H1 (cell line): Measurements from ENCODE around the gene GJB6. TPM values are rescaled to one million over a fixed set of nuclear protein-coding genes. Genes with fewer than 3 reads are reported as not detected.

Experiments used
- CTCF ChIA-PET: fragments of 300-600 bp; sonication (Branson Sonifier 250); formaldehyde crosslinking; loops from one replicate; lab custom pipeline; 2021; ENCODE audit not compliant: partially characterized antibody; lab: Charles Lee
- POLR2A ChIA-PET: fragments of 300-600 bp; sonication (Branson Sonifier 250); formaldehyde crosslinking; loops from one replicate; lab custom pipeline; 2021; ENCODE audit warnings: inconsistent platforms; ENCODE audit not compliant: partially characterized antibody; lab: Charles Lee
- DNase-seq, 2 experiments: peaks; one replicate each; pipeline versions ENCODE4 v3.0.0 to v3.0.0-alpha.2; 2010 to 2022; ENCODE audit warnings: low spot score in 2 of 2, low read depth in 1 of 2, mixed read lengths in 1 of 2
- FAIRE-seq: peaks from 2 replicates; lab custom pipeline; 2011; peaks lifted over from hg19 to GRCh38; lab: Jason Lieb, UNC
- H2AFZ ChIP-seq: 2 replicates; pipeline ENCODE4 v1.8.1; 2012; ENCODE audit warnings: low read length, inconsistent platforms
- H2AK5ac ChIP-seq: 2 replicates; pipeline ENCODE4 v1.6.1; 2013; ENCODE audit warnings: low read depth, low read length
- H2BK120ac ChIP-seq: replicated peaks from 2 replicates; pipeline ENCODE3; 2013; ENCODE audit warnings: low read depth, low read length, inconsistent platforms
- H2BK12ac ChIP-seq: 2 replicates; pipeline ENCODE4 v1.6.1; 2013; ENCODE audit warnings: low read depth, low read length
- H2BK15ac ChIP-seq: 2 replicates; pipeline ENCODE4 v1.6.1; 2013; ENCODE audit warnings: low read length
- H2BK20ac ChIP-seq: 2 replicates; pipeline ENCODE4 v1.6.1; 2013; ENCODE audit warnings: low read length
- H2BK5ac ChIP-seq: 2 replicates; pipeline ENCODE4 v1.6.1; 2013; ENCODE audit warnings: low read depth, low read length
- H3K14ac ChIP-seq: 2 replicates; pipeline ENCODE4 v1.6.1; 2013; ENCODE audit warnings: inconsistent platforms; ENCODE audit not compliant: insufficient read length
- H3K18ac ChIP-seq: 2 replicates; pipeline ENCODE4 v1.6.1; 2013; ENCODE audit warnings: low read length; ENCODE audit errors: extremely low read depth
- H3K23ac ChIP-seq: 2 replicates; pipeline ENCODE4 v1.6.1; 2013; ENCODE audit warnings: inconsistent platforms; ENCODE audit not compliant: insufficient read length
- H3K23me2 ChIP-seq: 2 replicates; pipeline ENCODE4 v1.6.1; 2013; ENCODE audit warnings: low read depth, low read length
- H3K27ac ChIP-seq: 2 replicates; pipeline ENCODE4 v1.6.1; 2011; ENCODE audit warnings: low read depth, low read length, inconsistent platforms
- H3K27me3 ChIP-seq, 4 experiments: replicated peaks in 1 of 4; 1 replicate in 1 of 4; 2 replicates in 3 of 4; pipeline versions ENCODE4 v1.6.1 to v1.8.1; 2011 to 2013; ENCODE audit warnings: low read length in 3 of 4, mild to moderate bottlenecking in 3 of 4, inconsistent platforms in 2 of 4, mixed read lengths in 2 of 4, moderate library complexity in 1 of 4; ENCODE audit not compliant: control insufficient read depth in 3 of 4, insufficient read depth in 3 of 4; ENCODE audit errors: extremely low read depth in 1 of 4
- H3K36me3 ChIP-seq, 4 experiments: 2 replicates each; pipeline versions ENCODE4 v1.6.1 to v1.8.1; 2011 to 2013; ENCODE audit warnings: mild to moderate bottlenecking in 4 of 4, low read length in 3 of 4, moderate library complexity in 2 of 4, control low read depth in 1 of 4, inconsistent platforms in 1 of 4; ENCODE audit not compliant: insufficient read depth in 4 of 4, control insufficient read depth in 2 of 4
- H3K4ac ChIP-seq: replicated peaks from 2 replicates; pipeline ENCODE3; 2013; ENCODE audit warnings: low read length, low read depth, mixed read lengths, inconsistent platforms; ENCODE audit not compliant: insufficient read length
- H3K4me1 ChIP-seq, 4 experiments: replicated peaks in 1 of 4; 1 replicate in 1 of 4; 2 replicates in 3 of 4; pipeline versions ENCODE4 v1.6.1 to v1.8.1; 2011 to 2013; ENCODE audit warnings: low read length in 3 of 4, inconsistent platforms in 2 of 4, mixed read lengths in 1 of 4; ENCODE audit not compliant: insufficient read depth in 4 of 4, control insufficient read depth in 3 of 4
- H3K4me2 ChIP-seq, 2 experiments: 2 replicates each; pipeline versions ENCODE4 v1.6.1 to v1.8.1; 2011 to 2013; ENCODE audit warnings: low read depth in 2 of 2, low read length in 2 of 2, control low read depth in 1 of 2, inconsistent platforms in 1 of 2, mild to moderate bottlenecking in 1 of 2; ENCODE audit not compliant: insufficient read depth in 1 of 2
- H3K4me3 ChIP-seq, 4 experiments: fragments of 200-600, 300-600 bp in 1 of 4; sonication (generic), shearing (Covaris generic), sonication (Bioruptor Twin) in 1 of 4; 2 replicates each; pipeline versions ENCODE4 v1.5.1 to v1.8.1; 2011 to 2016; ENCODE audit warnings: low read length in 4 of 4, low read depth in 3 of 4, control low read depth in 2 of 4, inconsistent platforms in 2 of 4, mild to moderate bottlenecking in 2 of 4, mixed read lengths in 1 of 4, moderate library complexity in 1 of 4; ENCODE audit not compliant: insufficient read depth in 2 of 4; ENCODE audit errors: extremely low read depth in 1 of 4
- H3K56ac ChIP-seq: replicated peaks from 2 replicates; pipeline ENCODE3; 2013; ENCODE audit warnings: low read depth, mild to moderate bottlenecking, mixed read lengths, low read length, inconsistent platforms; ENCODE audit not compliant: insufficient read length
- H3K79me1 ChIP-seq: 2 replicates; pipeline ENCODE4 v1.6.1; 2013; ENCODE audit warnings: low read depth, low read length, control low read depth
- H3K79me2 ChIP-seq, 2 experiments: 2 replicates each; pipeline versions ENCODE4 v1.6.1 to v1.8.1; 2012 to 2013; ENCODE audit warnings: low read length in 2 of 2, mild to moderate bottlenecking in 2 of 2, inconsistent platforms in 1 of 2; ENCODE audit not compliant: insufficient read depth in 2 of 2, control insufficient read depth in 1 of 2
- H3K9ac ChIP-seq, 4 experiments: replicated peaks in 1 of 4; 1 replicate in 1 of 4; 2 replicates in 3 of 4; pipeline versions ENCODE4 v1.6.1 to v1.8.1; 2011 to 2013; ENCODE audit warnings: low read depth in 3 of 4, low read length in 3 of 4, control low read depth in 2 of 4, mild to moderate bottlenecking in 2 of 4, moderate library complexity in 2 of 4, inconsistent platforms in 1 of 4; ENCODE audit errors: extremely low read depth in 1 of 4
- H3K9me3 ChIP-seq, 2 experiments: 2 replicates each; pipeline versions ENCODE4 v1.6.1 to v1.8.1; 2012 to 2013; ENCODE audit warnings: mild to moderate bottlenecking in 2 of 2, moderate library complexity in 2 of 2, control low read depth in 1 of 2, inconsistent platforms in 1 of 2, low read depth in 1 of 2, low read length in 1 of 2, mixed read lengths in 1 of 2; ENCODE audit not compliant: insufficient read depth in 2 of 2
- H4K20me1 ChIP-seq, 2 experiments: replicated peaks in 1 of 2; 2 replicates each; pipeline versions ENCODE3 to v1.8.1; 2011 to 2013; ENCODE audit warnings: inconsistent platforms in 2 of 2, low read length in 2 of 2, mild to moderate bottlenecking in 1 of 2; ENCODE audit not compliant: insufficient read depth in 2 of 2, control insufficient read depth in 1 of 2
- H4K5ac ChIP-seq: 2 replicates; pipeline ENCODE4 v1.6.1; 2013; ENCODE audit warnings: low read length, low read depth, mixed read lengths, inconsistent platforms; ENCODE audit not compliant: insufficient read length
- H4K8ac ChIP-seq: 2 replicates; pipeline ENCODE4 v1.8.0; 2013; ENCODE audit warnings: mild to moderate bottlenecking, moderate library complexity, low read length, inconsistent platforms; ENCODE audit not compliant: insufficient read depth; ENCODE audit errors: extremely low read depth
- H4K91ac ChIP-seq: replicated peaks from 2 replicates; pipeline ENCODE3; 2013; ENCODE audit warnings: low read length, mixed read lengths, inconsistent platforms; ENCODE audit not compliant: insufficient read length
- BACH1 ChIP-seq: IDR thresholded peaks from 2 replicates; pipeline ENCODE4 v1.6.1; 2012; ENCODE audit warnings: low read length, improper control_type of control experiment
- CTCF ChIP-seq, 3 experiments: IDR thresholded peaks; 1 replicate in 2 of 3; 2 replicates in 1 of 3; pipeline versions ENCODE4 v1.5.1 to v1.6.1; 2011; ENCODE audit warnings: low read length in 3 of 3, mild to moderate bottlenecking in 3 of 3, inconsistent platforms in 2 of 3, low read depth in 1 of 3, moderate library complexity in 1 of 3; ENCODE audit not compliant: insufficient read depth in 1 of 3; ENCODE audit errors: control extremely low read depth in 1 of 3
- EZH2 ChIP-seq: fragments of 200-600 bp; sonication (generic); IDR thresholded peaks from 2 replicates; pipeline ENCODE4 v1.7.1; 2012; ENCODE audit warnings: low read depth, mild to moderate bottlenecking, moderate library complexity, low read length, inconsistent platforms; ENCODE audit not compliant: severe bottlenecking
- KDM4A ChIP-seq: IDR thresholded peaks from one replicate; pipeline ENCODE4 v1.7.1; 2012; ENCODE audit warnings: low read depth, mild to moderate bottlenecking, moderate library complexity, low read length, inconsistent platforms; ENCODE audit not compliant: severe bottlenecking
- POLR2AphosphoS5 ChIP-seq: IDR thresholded peaks from 2 replicates; pipeline ENCODE4 v1.6.1; 2011; ENCODE audit warnings: low read depth, low read length
- RAD21 ChIP-seq, 2 experiments: IDR thresholded peaks in 1 of 2; conservative IDR thresholded peaks in 1 of 2; 2 replicates each; pipeline ENCODE4 v1.6.1; 2011; ENCODE audit warnings: low read depth in 2 of 2, low read length in 2 of 2, improper control_type of control experiment in 1 of 2, inconsistent platforms in 1 of 2, mild to moderate bottlenecking in 1 of 2, moderate library complexity in 1 of 2
- SP4 ChIP-seq: IDR thresholded peaks from 2 replicates; pipeline ENCODE4 v1.6.1; 2012; ENCODE audit warnings: low read length, inconsistent platforms
- SRF ChIP-seq: IDR thresholded peaks from 2 replicates; pipeline ENCODE4 v1.6.1; 2011; ENCODE audit warnings: mild to moderate bottlenecking, low read depth, low read length, moderate library complexity
- TAF1 ChIP-seq: IDR thresholded peaks from 2 replicates; pipeline ENCODE4 v1.6.1; 2011; ENCODE audit warnings: mild to moderate bottlenecking, low read depth, low read length
- whole genome bisulfite sequencing, 2 experiments: shearing (Covaris generic) in 1 of 2; methylation state at CpG; one replicate each; pipeline versions ENCODE4 v1.1.6 to v1.1.7; 2013 to 2015; ENCODE audit warnings: low lambda C conversion rate in 2 of 2, mixed read lengths in 2 of 2, inconsistent platforms in 1 of 2, low coverage in 1 of 2, missing lambda C conversion rate in 1 of 2; ENCODE audit not compliant: insufficient replicate concordance in 2 of 2, insufficient coverage in 1 of 2, insufficient read length in 1 of 2; ENCODE audit errors: extremely low coverage in 1 of 2, missing lambda C conversion rate in 1 of 2; 5-methylcytosine and 5-hydroxymethylcytosine counted together
- polyA plus RNA-seq, 7 experiments: library from polyadenylated mRNA; depleted of rRNA in 3 of 7; stranded (reverse) in 5 of 7; unstranded in 2 of 7; fragments of >200 nt in 5 of 7; fragments of 200-250 nt in 2 of 7; gene quantifications; 1 replicate in 5 of 7; 2 replicates in 1 of 7; 4 replicates in 1 of 7; pipeline versions ENCODE4 v1.2.1 to v1.2.3, GENCODE V29; 2011 to 2013; ENCODE audit warnings: missing spikeins in 2 of 7, mixed read lengths in 2 of 7
- total RNA-seq: library from RNA; stranded (reverse); fragmentation: NEBNext Ultra II Directional; extraction: Animal tissue kit (Norgen Biotek cat#: 25700); gene quantifications from 2 replicates; pipeline ENCODE4 v1.2.1, GENCODE V29; 2021

GJB6 gene
- total and polyA plus RNA-seq, 2 of the 8 experiments (the other 6 are each of a cell fraction or from before 2014, with no cell fraction given) = not detected

DNA sequence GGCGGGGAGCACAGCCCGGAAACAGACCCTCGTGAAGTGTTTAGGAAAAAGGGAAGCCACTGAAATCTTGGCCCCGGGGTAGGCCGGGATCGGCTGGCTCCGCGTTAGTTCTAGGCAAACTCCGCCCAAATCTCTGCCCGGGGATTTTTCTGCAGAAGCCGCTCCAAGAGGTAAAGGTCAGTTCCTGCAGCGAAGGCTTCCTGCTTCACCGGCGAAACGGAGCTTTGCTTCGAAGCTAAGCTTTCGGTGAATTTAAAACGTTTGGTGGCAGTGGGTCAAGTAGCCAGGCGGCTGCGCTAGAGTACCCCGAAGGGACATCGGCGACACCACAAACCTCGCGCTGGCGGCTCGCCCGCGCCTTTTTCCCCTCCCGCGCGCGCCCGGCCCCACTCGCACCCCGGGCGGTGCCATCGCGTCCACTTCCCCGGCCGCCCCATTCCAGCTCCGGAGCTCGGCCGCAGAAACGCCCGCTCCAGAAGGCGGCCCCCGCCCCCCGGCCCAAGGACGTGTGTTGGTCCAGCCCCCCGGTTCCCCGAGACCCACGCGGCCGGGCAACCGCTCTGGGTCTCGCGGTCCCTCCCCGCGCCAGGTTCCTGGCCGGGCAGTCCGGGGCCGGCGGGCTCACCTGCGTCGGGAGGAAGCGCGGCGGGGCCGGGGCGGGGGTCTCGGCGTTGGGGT lies 39.8 kb downstream of the GJB6 start:
- Histone ChIP-seq H4K5ac (no peak overlapping the region), H3K56ac (no peak overlapping the region), H3K4ac (no peak overlapping the region), H2AFZ (0 out of 2 replicates have a peak overlapping the region, but pooled peaks have one; percentile 6), H3K79me2 (no peaks in the 10 kb centered on the region), H3K9me3 (no peaks in the 10 kb centered on the region), H3K14ac (no peak overlapping the region), H2BK15ac (no peak overlapping the region), H3K4me2 (peak overlapping the region; percentile 59 to 79), H3K23ac (no peak overlapping the region), H3K9ac (no peak overlapping the region), H3K27me3 (peaks cover 52 to 84% (median 79%) of the 10 kb centered on the region in 4 experiments), H4K8ac (peak overlapping the region; percentile 9; the same call in 1 of the 2 replicates), H3K4me3 (peak overlapping the region; percentile 7 to 63 (median 42)), H4K91ac (no peak overlapping the region), H4K20me1 (peaks cover 0 to 9% of the 10 kb centered on the region in 2 experiments), H2BK120ac (no peak overlapping the region), H3K27ac (no peak overlapping the region), H3K4me1 (peaks cover 0 to 13% (median 5%) of the 10 kb centered on the region in 4 experiments; a peak in 6 of 7 replicates), H2BK5ac (no peak overlapping the region), H2BK12ac (no peak overlapping the region), H3K36me3 (no peaks in the 10 kb centered on the region; a peak in 1 of 8 replicates), H3K18ac (no peak overlapping the region), H3K23me2 (peaks cover 6% of the 10 kb centered on the region; the same call in 1 of the 2 replicates), H2BK20ac (no peak overlapping the region), H3K79me1 (no peaks in the 10 kb centered on the region; the same call in 1 of the 2 replicates), H2AK5ac (no peak overlapping the region)
- ChIA-PET CTCF (interaction anchor here (1.1 to 2.1 kb wide), 3 partner anchors 11 to 301 kb away, joined by 4 to 17 read pairs (median 7); no protein-coding TSS in a partner anchor), POLR2A (no interaction called here)
- DNase-seq (peak in 1 of 2 experiments; percentile 65), FAIRE-seq (peak; percentile 85)
- WGBS, 2 experiments = 2% methylated on average over 23 of the region's 73 CpGs; no CpG with 5 or more reads in 1 of the 2 experiments
- TF ChIP-seq EZH2 (peak; percentile 82), POLR2AphosphoS5 (no peak), RAD21 (IDR thresholded peaks at IDR 0.05 in 1 of 2, conservative IDR thresholded peaks at IDR 0.05 in 1 of 2; ENCODE audit: low read depth in 2 of 2, low read length in 2 of 2) (peak in 1 of 2 experiments; percentile 18; a peak in 1 of 4 replicates), KDM4A (no peak), SP4 (no peak), CTCF (IDR thresholded peaks at IDR 0.05; ENCODE audit: control extremely low read depth in 1 of 3, insufficient read depth in 1 of 3, low read depth in 1 of 3, low read length in 3 of 3) (peak in 1 of 3 experiments; percentile 4; a peak in 1 of 4 replicates), TAF1 (peak; percentile 31; the same call in 1 of the 2 replicates), BACH1 (no peak), SRF (no peak)
